MCF 10A (cell line): ENCODE data around the gene BBS10. TPM values are rescaled to one million over a fixed set of nuclear protein-coding genes. Genes with fewer than 3 reads are reported as not detected.

Experiments
- BruUV-seq: library from RNA; stranded (reverse); fragments of 400-500 nt; replicated peaks from 2 replicates; lab custom pipeline; 2021; lab: Mats Ljungman, UMichigan
- CTCF ChIA-PET: fragments of 300-600 bp; sonication (Branson Sonifier 250); formaldehyde crosslinking; extraction: SDS; loops from one replicate; lab custom pipeline; 2021; ENCODE audit warnings: antibody characterized with exemption, inconsistent platforms; lab: Yijun Ruan, JAX
- POLR2A ChIA-PET: fragments of 300-600, 350-650 bp; sonication (Branson Sonifier 250); formaldehyde crosslinking; extraction: SDS; loops from one replicate; lab custom pipeline; 2020; ENCODE audit warnings: antibody characterized with exemption, inconsistent platforms; lab: Yijun Ruan, JAX
- DNase-seq: peaks from one replicate; pipeline ENCODE4 v3.0.0-alpha.2; 2018; ENCODE audit not compliant: unreplicated experiment
- H3K27ac Mint-ChIP-seq: one replicate; pipeline ENCODE4 v1.8.0; 2022; ENCODE audit warnings: mild to moderate bottlenecking, low read depth, mixed read lengths; ENCODE audit not compliant: unreplicated experiment
- H3K27me3 Mint-ChIP-seq: one replicate; pipeline ENCODE4 v1.8.0; 2022; ENCODE audit warnings: mixed read lengths; ENCODE audit not compliant: insufficient read depth, unreplicated experiment
- H3K36me3 Mint-ChIP-seq: one replicate; pipeline ENCODE4 v1.8.0; 2022; ENCODE audit warnings: mild to moderate bottlenecking, moderate library complexity, mixed read lengths; ENCODE audit not compliant: insufficient read depth, unreplicated experiment
- H3K4me1 Mint-ChIP-seq: one replicate; pipeline ENCODE4 v1.8.0; 2022; ENCODE audit warnings: mixed read lengths; ENCODE audit not compliant: insufficient read depth, unreplicated experiment
- H3K4me3 Mint-ChIP-seq: one replicate; pipeline ENCODE4 v1.8.0; 2022; ENCODE audit warnings: mild to moderate bottlenecking, moderate library complexity, mixed read lengths; ENCODE audit not compliant: unreplicated experiment
- H3K9me3 Mint-ChIP-seq: one replicate; pipeline ENCODE4 v1.8.0; 2022; ENCODE audit warnings: mixed read lengths; ENCODE audit not compliant: unreplicated experiment
- CTCF ChIP-seq: fragments of 200-600 bp; IDR thresholded peaks from one replicate; pipeline ENCODE4 v1.8.0; 2022; ENCODE audit warnings: antibody characterized with exemption, mild to moderate bottlenecking; ENCODE audit not compliant: unreplicated experiment
- intact Hi-C: fragments of 100-400 bp; cut with micrococcal nuclease; formaldehyde crosslinking; loops from 2 replicates; pipeline ENCODE4 v1.14.1; 2022
- total RNA-seq: library from RNA; stranded (reverse); gene quantifications from 2 replicates; pipeline ENCODE4 v1.2.3, GENCODE V29; 2022

Gene BBS10
- total RNA-seq, 1 experiment from 2014 or later: 5.9 TPM

DNA sequence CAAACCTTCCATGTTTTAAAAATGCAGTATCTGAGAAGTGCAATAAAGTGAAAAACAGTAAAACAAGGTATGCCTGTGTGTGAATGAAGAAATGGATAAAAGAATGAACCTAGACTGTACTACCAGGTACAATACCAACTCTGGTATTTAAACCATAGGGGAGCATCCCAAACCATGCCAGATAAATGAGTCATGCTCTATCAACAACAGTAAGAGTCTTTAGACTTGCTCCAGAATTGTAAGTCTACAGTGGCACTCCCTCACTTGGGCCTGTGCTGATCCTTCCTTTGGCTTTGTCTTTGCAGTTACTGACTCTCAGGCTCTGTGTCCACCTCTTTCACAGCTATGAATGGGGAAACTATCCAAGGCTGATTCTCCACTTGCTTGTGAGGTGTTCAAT lies 38.1 kb downstream of the BBS10 start:
- DNase-seq: peak; percentile 62
- intact Hi-C loops: no loop called here
- no peaks in the 10 kb centered on the region for H3K9me3 Mint-ChIP-seq
- peaks cover 20% of the 10 kb centered on the region for H3K4me1 Mint-ChIP-seq
- no peak for TF ChIP-seq CTCF
- no peak overlapping the region for H3K4me3 Mint-ChIP-seq
- POLR2A ChIA-PET: interaction anchor here (0.7 to 0.9 kb wide), 2 partner anchors 9 to 29 kb away, joined by 3 to 4 read pairs; no protein-coding TSS in a partner anchor
- CTCF ChIA-PET: no interaction called here
- H3K27me3 Mint-ChIP-seq: no peaks in the 10 kb centered on the region
- peaks cover 9% of the 10 kb centered on the region for H3K36me3 Mint-ChIP-seq
- BruUV-seq: no TSS peak
- no peak overlapping the region for H3K27ac Mint-ChIP-seq

DNA sequence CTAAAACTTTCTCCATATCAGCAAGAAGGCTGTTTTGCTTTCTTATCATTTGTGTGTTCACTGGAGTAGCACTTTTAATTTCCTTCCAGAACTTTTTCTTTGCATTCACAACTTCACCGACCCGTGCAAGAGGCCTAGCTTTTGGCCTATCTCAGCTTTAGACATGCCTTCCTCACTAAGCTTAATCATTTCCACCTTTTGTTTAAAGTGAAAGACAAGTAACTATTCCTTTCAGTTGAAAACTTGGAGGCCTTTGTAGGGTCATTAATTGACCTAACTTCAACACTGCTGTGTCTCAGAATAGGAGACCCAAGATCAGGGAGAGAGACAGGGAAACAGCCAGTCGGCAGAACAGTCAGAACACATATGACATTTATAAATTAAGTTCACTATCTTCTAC lies 39.3 kb downstream of the BBS10 start:
- DNase-seq: no peak
- POLR2A ChIA-PET: no interaction called here
- Mint-ChIP-seq H3K4me1 (peaks cover 20% of the 10 kb centered on the region), H3K36me3 (peaks cover 9% of the 10 kb centered on the region), H3K27me3 (no peaks in the 10 kb centered on the region), H3K9me3 (no peaks in the 10 kb centered on the region), H3K4me3 (no peak overlapping the region), H3K27ac (no peak overlapping the region)
- no TSS peak for BruUV-seq
- intact Hi-C loops: no loop called here
- no peak for TF ChIP-seq CTCF
- CTCF ChIA-PET: interaction anchor here (1.1 to 1.4 kb wide), 2 partner anchors 10 to 38 kb away, joined by 4 to 6 read pairs; no protein-coding TSS in a partner anchor

DNA sequence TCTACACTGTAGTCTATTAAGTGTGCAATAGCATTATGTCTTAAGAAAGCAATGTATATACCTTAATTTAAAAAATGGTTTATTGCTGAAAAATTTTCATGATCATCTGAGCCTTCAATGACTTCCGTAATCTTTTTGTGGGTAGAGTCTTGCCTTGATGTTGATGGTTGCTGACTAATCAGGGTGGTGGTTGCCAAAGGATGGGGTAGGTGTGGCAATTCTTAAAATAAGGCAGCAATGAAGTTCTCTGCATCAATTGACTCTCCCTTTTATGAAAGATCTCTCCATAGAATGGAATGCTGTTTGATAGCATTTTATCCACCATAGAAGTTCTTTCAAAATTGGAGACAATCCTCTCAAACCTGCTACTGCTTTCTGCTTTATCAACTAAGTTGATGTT lies 41.1 kb downstream of the BBS10 start:
- Mint-ChIP-seq H3K9me3 (no peaks in the 10 kb centered on the region), H3K27me3 (no peaks in the 10 kb centered on the region), H3K36me3 (peaks cover 9% of the 10 kb centered on the region), H3K4me1 (peaks cover 20% of the 10 kb centered on the region), H3K4me3 (no peak overlapping the region), H3K27ac (no peak overlapping the region)
- intact Hi-C loops: no loop called here
- no TSS peak for BruUV-seq
- no peak for TF ChIP-seq CTCF
- ChIA-PET CTCF (no interaction called here), POLR2A (no interaction called here)
- peak; percentile 27 for DNase-seq

DNA sequence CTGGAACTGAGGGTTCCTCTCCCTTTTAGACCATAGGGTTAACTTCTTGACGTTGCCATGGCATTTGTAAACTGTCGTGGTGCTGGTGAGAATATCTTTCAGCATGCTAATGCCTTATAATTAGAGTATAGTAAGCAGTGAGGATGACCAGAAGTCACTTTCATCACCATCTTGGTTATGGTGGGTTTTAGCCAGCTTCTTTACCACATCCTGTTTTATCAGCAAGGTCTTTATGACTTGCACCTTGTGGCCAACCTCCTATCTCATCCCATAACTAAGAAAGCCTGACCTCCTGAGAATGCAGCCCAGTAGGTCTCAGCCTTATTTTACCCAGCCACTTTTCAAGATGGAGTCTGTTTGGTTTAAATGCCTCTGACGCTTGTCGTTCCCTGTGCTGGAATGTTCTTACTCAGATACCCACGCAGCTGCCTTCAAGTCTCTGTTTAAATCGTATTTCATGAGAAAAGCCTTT lies 44.2 kb downstream of the BBS10 start:
- Mint-ChIP-seq H3K9me3 (no peaks in the 10 kb centered on the region), H3K36me3 (peaks cover 14% of the 10 kb centered on the region), H3K4me3 (no peak overlapping the region), H3K27ac (no peak overlapping the region), H3K4me1 (peaks cover 7% of the 10 kb centered on the region), H3K27me3 (no peaks in the 10 kb centered on the region)
- BruUV-seq: no TSS peak
- TF ChIP-seq CTCF: no peak
- intact Hi-C loops: no loop called here
- DNase-seq: no peak
- ChIA-PET POLR2A (no interaction called here), CTCF (no interaction called here)
